Activated CD4-positive, alpha-beta T cell treated with anti-CD3 and anti-CD28 coated beads, Interleukin-2, amount 50 U/mL, for 1 hour (primary cell): ENCODE results near the gene ATP6V1G2.
"Not testable (repeated sequence)": the region's sequence is repeated elsewhere in the genome, so short reads cannot be mapped to it uniquely, and the experiment has no call there.

Experiments used
- DNase-seq: peaks from one replicate; pipeline ENCODE4 v3.0.0-alpha.2; 2020

The ATP6V1G2 gene

GRCh38 chr6:31546339-31546957 lies at the start of gene ATP6V1G2:
TSS of gene ATP6V1G2 (minus strand) at chr6:31546608. CDS start at chr6:31546559, 49 bp downstream.
- DNase-seq = peak; percentile 81

DNA sequence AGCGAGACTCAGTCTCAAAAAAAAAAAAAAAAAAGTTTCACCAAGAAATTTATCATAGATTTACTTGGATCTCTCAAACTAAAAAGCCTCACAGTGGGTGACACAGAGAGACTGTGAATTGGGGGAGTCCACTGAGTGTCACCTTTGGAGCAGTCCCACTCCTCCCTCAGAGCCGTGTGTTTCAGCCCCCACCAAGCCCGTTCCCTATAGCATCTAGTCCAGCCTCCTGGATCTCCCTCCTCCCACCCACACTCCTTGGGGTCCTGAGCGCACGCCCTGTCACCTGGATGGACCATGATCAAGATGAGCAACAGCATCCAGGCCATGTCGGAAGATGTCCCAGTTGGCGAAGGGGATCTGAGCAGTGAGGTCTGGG lies 46.0 kb upstream of the ATP6V1G2 start:
- no peak for DNase-seq

- not testable (repeated sequence) for DNase-seq
Measured at GRCh38 chr6:31590691-31591090, 44.3 kb upstream of the ATP6V1G2 start.

DNA sequence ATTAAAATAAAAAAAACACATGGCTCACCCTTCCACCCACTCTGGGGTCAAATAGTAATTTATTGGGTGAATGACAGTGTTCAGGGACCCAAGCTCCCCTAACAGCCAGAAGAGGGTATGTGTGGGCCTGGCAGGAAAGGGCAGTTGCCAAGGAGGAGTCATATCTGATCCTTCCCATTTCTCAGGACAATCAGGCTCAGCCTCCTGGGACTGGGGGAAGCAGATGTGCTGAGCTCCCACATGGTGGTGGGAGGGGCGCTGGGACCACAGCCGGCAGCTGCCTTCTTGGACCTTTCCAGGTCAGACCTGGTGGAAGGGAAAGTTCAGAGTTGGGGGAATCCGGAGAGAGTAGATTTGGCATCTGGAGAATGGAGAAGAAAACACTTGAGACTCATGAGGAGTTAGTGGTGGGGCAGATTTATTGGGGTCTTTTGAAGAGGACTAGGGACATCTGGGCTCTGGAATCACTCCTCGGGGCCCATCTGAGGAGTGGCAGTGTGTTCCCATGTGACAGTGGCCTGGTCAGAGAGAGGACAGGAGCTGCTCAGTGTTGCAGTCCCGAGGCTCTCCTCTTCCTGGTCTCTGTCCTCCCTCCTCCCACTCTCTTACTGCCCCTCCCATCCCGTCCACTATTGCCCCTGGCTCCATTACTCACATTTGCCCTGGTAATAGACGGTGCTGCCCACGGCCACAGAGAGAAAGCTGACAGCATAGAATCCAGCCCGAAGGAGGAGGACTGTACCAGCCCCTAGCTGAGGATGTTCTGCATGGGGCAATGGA lies 42.7 kb upstream of the ATP6V1G2 start:
- no peak for DNase-seq

- no peak for DNase-seq
Measured at GRCh38 chr6:31587791-31588777, 41.7 kb upstream of the ATP6V1G2 start.

DNA sequence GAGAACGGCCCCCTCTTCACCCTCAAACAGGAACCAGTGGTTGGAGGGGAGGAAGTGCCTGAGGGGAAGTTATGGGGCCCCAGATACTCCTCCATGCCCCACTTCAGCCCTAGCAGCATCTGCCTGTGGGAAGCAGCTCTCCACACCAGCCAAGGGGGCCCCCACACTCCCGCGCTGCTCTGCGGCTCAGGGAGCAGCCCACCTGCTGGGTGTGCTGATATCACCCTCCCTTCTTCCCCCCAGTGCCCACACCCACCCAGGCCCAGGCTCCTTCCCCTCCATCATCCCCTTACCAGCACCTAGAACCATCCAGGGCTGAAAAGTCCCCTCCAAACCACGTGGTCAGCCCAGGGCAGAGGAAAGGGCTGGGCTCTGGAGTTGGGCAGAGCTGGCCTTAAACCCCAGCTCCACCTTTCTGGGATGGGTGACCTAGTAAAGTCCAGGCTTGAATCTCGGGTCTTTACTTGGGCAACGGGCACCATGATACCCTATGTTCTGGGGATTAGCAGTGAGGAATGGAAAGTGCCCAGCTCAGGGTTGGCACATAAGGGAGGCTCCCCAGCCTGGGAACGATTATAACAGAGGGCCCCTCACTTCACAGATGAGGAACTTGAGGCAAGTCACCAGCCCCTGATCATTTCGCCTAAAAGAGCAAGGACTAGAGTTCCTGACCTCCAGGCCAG lies 40.3 kb upstream of the ATP6V1G2 start:
- no peak for DNase-seq

- DNase-seq = no peak
Measured at GRCh38 chr6:31586008-31586407, 39.6 kb upstream of the ATP6V1G2 start, which contains the start of gene LST1. TSS of gene LST1 (plus strand) at chr6:31586277. CDS start at chr6:31587300, 1,023 bp downstream.

DNA sequence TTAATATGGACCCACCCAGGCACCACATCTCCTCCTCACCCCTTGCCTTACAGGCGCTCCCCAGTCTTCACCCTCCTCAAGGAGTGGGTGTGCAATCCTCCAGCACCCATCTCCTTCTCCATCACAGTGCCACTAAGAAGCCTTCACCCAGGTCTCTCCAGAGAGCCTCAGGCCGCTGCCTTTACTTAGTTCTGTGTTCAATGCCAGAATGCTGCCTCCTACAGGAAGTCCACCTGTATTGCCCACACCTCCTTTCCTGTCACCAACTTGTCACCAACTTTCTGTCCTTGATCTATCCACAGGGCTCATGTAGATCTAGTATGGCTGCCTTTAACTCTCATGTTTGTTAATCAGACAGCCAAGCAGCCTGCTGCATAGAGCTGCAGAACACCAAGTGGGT lies 39.1 kb upstream of the ATP6V1G2 start:
- DNase-seq = no peak

- DNase-seq = peak; percentile 65
Measured at GRCh38 chr6:31582230-31582643, 35.8 kb upstream of the ATP6V1G2 start, which contains the start of gene LTB. TSS of gene LTB (minus strand) at chr6:31582424. CDS start at chr6:31582417, 7 bp downstream.

- no peak for DNase-seq
Measured at GRCh38 chr6:31581434-31582229, 35.2 kb upstream of the ATP6V1G2 start.

DNA sequence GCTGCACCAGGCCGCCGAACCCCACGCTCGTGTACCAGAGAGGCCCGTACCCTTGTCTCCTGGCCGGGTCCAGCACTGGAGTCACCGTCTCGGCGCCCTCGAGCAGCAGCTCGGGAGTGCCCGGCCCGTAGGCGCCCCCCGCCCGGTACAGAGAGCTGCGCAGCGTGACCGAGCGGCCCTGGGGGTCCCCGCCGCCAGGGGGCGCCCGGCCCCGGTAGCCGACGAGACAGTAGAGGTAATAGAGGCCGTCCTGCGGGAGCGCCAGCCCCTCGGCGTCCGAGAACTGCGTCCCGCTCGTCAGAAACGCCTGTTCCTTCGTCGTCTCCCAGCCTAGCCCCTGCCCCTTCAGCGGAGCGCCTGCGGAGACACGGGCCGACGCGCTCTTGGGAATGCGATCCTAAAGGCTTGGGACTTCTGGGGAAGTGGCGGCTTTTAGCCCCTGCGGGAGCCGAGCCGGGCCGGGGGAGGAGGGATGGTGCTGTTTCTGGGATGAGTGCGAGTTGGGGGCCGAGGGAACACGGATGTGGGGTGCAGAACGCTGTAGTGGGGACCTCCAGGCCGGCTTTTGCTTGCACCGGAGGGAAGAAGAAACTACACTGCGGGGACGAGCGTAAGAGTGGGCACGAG lies 34.5 kb upstream of the ATP6V1G2 start:
- peak; percentile 88 for DNase-seq

DNA sequence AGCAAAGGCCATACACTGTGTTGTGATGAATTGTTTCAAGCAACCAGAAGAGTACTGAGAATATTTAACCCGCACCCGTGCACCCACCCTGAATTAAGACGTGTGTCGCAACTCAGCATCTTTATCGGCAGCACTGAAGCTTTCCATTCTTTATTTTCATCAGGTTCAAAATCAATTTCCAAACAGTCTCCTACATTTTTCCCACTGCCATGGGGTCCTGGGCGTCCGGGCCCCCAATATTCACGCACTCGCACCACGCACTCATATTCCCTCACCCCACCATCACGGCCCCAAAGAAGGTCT lies 34.0 kb upstream of the ATP6V1G2 start:
- DNase-seq = no peak

DNA sequence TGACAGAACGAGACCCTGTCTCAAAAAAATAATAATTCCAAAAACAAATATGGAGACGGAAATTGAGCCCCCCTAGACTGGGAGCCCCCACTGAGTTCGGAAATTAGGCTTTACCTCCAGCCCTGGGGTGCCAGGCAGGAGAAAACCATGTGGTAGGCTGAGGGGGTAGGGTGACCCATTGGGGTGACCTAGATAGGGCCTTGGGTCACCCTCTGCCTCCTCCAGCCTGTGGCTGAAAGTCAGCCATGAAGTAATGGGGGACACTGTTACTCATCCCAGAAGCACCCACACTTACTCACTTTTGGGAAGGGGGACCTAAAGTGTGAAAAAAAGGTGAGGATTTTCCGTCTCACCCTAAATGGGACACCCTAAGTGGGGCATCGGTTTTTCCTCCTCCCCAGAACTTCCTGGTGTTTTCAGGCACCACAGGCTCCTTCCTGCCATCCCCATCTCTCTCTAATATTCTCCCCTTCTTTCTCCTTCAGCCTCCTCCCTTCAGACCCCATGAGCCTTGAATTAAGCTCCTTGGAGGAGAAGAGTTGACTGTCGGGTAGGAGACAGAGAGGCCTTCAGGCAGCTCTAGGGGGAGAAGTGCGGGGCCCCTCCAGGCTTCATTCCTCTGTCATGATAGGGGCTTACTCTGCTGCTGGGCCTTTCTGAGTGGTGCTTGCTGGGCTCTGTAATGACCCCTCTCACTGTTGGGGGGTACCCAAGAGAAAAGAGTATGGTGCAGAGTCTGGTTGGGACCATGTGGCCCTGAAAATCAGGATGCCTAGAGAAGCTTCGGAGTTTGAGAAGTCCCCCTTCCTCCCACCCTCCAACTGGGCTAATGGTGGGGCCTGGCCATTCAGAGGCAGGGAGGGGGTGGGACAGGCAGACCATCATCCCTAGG lies 33.4 kb upstream of the ATP6V1G2 start:
- DNase-seq = no peak

DNA sequence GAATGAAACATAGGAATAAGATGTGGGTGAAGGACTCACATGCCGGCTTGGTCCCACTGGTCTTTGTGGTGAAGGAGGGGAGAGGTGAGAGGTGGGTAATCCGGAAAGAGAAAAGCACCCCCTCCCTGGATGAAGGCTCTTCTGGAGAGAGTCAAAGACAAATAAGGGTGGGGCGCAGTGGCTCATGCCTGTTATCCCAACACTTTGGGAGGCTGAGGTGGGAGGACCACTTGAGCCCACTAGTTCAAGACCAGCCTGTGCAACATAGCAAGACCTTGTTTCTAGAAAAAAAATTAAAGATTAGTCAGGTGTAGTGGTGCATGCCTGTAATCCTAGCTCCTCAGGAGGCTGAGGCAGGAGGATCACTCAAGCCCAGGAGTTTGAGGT lies 32.7 kb upstream of the ATP6V1G2 start:
- no peak for DNase-seq

DNA sequence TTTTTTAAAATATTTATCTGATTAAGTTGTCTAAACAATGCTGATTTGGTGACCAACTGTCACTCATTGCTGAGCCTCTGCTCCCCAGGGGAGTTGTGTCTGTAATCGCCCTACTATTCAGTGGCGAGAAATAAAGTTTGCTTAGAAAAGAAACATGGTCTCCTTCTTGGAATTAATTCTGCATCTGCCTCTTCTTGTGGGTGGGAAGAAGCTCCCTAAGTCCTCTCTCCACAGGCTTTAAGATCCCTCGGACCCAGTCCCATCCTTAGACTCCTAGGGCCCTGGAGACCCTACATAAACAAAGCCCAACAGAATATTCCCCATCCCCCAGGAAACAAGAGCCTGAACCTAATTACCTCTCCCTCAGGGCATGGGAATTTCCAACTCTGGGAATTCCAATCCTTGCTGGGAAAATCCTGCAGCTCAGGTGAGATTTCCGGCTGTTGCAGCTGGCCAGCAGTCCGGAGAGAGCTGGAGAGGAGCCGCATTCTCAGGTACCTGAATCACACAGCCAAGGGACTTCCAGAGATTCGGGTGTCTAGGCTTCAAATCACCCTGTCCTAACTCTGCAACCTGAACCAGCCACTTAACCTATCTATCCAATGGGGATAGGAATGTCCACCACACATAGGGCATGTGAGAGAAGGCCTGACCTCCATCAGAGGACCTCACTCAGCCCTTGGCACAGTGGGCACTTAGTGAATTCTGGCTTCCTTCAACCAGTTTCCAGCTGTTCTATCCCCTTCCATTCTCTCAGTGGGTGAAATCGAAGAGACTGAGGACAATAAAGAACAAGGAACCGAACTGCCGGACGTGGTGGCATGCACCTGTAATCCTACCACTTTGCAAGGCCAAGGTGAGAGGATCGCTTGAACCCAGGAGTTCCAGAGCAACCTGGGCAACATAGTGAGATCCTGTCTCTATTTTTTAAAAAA lies 32.0 kb upstream of the ATP6V1G2 start:
- no peak for DNase-seq

DNA sequence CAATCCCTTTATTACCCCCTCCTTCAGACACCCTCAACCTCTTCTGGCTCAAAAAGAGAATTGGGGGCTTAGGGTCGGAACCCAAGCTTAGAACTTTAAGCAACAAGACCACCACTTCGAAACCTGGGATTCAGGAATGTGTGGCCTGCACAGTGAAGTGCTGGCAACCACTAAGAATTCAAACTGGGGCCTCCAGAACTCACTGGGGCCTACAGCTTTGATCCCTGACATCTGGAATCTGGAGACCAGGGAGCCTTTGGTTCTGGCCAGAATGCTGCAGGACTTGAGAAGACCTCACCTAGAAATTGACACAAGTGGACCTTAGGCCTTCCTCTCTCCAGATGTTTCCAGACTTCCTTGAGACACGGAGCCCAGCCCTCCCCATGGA lies 31.2 kb upstream of the ATP6V1G2 start:
- DNase-seq = no peak

- DNase-seq = no peak
Measured at GRCh38 chr6:31576897-31577578, 30.6 kb upstream of the ATP6V1G2 start.

DNA sequence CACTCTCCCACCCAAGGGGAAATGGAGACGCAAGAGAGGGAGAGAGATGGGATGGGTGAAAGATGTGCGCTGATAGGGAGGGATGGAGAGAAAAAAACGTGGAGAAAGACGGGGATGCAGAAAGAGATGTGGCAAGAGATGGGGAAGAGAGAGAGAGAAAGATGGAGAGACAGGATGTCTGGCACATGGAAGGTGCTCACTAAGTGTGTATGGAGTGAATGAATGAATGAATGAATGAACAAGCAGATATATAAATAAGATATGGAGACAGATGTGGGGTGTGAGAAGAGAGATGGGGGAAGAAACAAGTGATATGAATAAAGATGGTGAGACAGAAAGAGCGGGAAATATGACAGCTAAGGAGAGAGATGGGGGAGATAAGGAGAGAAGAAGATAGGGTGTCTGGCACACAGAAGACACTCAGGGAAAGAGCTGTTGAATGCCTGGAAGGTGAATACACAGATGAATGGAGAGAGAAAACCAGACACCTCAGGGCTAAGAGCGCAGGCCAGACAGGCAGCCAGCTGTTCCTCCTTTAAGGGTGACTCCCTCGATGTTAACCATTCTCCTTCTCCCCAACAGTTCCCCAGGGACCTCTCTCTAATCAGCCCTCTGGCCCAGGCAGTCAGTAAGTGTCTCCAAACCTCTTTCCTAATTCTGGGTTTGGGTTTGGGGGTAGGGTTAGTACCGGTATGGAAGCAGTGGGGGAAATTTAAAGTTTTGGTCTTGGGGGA lies 29.7 kb upstream of the ATP6V1G2 start:
- DNase-seq = no peak
